GM18951 (cell line): Measurements from ENCODE around the gene PIP4K2B.
A peak's percentile ranks its signal among the peaks of the same experiment; 100 is the strongest.

Experiments
- POLR2A ChIP-seq: IDR thresholded peaks from 4 replicates; pipeline ENCODE4 v1.6.1; 2011; ENCODE audit warnings: mild to moderate bottlenecking; ENCODE audit not compliant: insufficient read length, insufficient read depth; ENCODE audit errors: extremely low read depth
- in situ Hi-C: fragments of 300-500 bp; cut with MboI; formaldehyde crosslinking; loops from one replicate; pipeline ENCODE4 v1.12.0; 2022; ENCODE audit warnings: low sequenced_read_pairs, mixed read lengths, inconsistent platforms; ENCODE audit not compliant: unreplicated experiment

The PIP4K2B gene

DNA sequence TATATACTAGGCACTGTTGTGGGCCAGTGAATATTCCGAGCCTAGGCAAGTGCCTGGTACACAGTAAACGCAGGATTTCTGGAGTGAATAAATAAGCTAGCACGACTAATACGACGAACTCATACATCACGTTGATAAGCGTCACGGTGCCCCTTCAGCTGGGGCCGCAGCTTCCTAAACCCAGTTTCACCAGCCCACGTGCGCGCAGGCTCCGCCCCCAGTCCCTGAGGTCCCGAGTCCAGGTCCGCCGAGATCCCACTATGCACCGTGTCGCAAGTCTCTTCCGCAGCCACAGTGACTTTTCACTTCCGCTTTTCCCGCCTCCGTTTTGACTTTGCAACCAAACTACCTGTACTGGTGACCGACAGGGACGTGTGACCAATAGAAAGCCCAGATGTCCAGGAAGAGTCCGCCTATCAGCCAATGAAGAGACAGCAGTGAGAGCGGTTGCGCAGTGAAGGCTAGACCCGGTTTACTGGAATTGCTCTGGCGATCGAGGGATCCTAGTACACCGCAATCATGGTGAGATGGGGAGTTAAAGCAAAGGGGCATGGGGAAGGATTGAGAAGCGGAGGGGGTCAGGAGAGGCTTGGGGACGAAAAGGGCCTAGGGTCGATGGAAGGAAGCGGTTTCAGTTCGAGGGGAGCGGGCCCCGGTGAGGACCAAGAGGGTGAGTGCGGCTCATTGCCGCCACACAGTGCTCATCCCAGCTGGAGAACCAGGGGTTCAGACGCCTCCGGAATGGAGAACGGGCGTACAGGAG, 46.9 kb downstream of the PIP4K2B start, which contains the start of gene PSMB3:
PSMB3 (plus strand) TSS at position 434 of the 763 bp plus-strand sequence; CDS start at position 520, 86 bp downstream.
- in situ Hi-C loops = no loop called here
- peak; percentile 68 for TF ChIP-seq POLR2A

DNA sequence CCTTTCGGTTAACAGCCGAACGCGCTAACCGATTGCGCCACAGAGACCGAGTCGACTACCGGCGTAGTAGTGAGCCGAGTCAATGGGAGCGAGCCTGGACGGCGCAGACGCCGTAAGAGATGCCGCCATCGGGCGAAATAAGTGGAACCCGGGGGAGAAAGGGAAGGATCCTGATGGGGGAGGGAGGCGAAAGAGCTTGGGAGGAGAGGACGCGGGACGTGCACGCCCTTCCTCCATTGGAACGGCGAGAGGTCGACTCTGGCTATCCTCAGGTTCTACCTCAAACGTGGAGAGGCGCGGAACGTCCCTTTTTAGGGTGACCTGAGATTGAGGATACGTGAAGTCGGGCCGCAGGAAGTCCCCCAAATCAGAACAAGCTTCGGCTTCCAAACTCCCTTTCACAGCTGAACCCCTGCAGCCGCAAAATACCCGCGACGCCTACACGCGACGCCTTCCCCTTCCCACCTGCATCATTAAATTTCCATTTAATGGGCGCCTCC, 47.5 kb downstream of the PIP4K2B start:
- TF ChIP-seq POLR2A = no peak
- in situ Hi-C loops = no loop called here

DNA sequence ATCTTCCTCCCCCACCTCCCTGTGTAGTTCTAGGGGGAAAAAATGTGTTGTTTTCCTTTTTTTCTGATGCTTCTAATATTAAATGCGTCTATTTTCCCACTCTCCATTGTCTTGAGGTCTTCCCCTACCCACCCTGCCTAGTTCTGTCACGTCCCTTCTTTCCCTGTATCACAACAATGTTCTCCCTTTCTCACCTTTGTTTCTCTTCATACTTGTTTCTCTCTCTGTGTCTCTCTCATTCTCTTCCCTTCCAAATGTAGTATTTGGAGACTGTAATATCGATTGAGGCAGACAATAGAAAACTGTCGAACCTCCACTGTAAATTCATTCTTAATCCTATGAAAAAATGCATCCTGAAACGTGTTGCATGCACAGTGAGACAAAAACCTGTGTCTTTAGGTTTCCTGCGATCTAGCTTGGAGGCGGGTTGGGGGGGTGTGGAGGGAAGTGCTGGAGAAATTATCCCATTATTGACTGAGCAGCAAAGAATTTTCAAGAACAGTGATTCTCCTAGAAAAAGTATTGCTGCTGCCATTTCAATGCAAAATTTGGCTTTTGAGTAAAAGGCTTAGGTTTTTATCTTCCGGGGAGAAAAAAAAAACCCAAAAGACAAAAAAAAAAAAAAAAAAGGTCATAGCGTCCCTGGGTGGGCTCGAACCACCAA, 48.1 kb downstream of the PIP4K2B start:
- in situ Hi-C loops = no loop called here
- no peak for TF ChIP-seq POLR2A

DNA sequence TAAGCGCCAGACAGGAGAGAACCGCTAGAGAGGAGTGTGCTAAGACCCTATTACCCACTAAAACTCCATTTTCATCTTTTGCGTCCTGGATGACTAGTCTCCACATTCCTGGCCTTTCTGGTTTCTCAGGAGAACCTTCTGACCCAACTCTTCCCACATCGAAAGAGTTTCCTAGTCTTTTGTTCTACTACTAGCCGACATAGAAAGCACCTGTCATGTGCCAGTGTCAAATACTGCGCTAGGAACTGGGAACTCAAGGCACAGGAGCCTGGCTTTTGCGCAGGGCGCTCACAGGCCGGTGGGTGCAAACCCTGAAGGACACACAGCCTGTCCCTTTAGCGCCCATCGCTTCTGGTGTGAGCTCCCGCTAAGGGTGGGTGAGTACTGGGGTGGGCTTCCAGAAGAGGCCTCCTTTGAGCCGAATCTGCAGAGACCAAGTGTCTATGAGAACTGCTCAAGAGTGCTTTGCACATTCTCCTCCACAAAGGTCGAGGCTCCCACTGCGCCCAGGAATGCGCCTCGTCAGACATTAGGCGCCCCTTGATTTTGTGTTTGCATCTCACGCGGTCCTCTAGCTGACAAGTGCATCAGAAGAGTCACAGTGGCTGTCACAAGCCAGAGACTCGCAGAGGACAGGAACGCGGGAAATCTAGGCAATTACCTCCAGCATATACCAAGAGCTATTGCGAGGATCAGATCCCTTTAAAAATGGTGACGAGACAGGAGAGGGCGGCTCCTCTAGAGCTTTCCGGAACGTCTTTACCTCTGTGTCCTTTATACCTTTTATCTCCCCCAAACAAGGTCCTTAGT, 48.8 kb downstream of the PIP4K2B start:
- TF ChIP-seq POLR2A = peak; percentile 30
- in situ Hi-C loops = no loop called here

DNA sequence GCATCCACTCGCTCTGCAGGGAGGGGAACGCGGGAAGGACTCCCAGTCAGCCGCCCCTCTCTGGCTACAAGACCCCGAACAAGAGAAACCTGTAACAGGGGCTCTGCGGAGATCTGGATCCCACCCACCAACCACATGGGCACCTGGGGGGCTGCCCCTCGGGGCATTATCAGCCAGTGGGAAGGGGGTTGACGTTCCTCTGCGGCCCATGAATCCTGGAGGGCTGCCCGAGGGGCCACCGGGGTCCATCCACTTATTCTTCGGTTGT, 49.4 kb downstream of the PIP4K2B start:
- in situ Hi-C loops = no loop called here

DNA sequence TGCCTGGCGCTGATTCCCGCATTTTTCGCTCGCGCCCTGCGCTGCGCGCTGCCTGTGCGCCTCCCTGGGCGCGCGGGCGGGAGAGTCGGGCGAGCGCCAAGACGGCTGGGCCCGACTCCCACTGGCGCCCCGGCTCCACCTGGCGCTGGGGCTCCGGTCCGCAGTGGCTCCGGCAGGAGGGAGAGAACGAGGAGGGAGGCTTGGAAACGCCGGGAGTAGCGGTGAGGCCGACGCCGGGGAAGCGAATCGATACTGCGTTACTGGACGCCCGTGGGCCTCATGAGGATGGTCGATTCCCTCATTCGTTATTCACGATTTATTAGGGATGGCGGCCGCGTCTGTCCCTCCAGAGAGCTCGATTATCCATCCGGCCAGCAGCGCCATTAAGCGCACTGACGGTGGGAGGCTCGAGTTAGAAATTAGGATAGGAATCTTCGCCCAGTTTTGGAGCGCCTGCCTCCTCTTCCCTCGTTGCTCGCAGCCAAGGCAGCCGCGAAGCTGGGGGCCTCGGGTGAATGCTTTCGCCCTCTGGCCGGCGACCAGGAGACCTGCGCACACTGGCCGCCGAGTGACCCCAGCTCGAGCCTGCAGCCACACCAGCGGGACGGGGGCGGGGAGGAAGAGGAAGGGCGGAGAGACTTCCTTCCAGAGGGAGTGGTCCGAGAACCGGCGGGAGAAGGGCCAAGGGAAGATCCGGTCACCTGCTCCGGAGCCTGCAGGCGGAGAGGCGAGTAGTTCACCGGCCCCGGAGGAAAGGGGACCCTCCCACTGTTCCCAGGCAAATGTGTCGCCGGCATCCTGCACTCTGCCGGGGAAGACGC, 49.9 kb downstream of the PIP4K2B start:
- TF ChIP-seq POLR2A = peak; percentile 75
- in situ Hi-C loops = loop anchor here (10.0 kb wide), 1 partner anchor 75 kb away; the partner anchor contains the start of gene EPOP

More for the DNA sequence above, 49.4 kb downstream of the PIP4K2B start:
- no peak for TF ChIP-seq POLR2A

DNA sequence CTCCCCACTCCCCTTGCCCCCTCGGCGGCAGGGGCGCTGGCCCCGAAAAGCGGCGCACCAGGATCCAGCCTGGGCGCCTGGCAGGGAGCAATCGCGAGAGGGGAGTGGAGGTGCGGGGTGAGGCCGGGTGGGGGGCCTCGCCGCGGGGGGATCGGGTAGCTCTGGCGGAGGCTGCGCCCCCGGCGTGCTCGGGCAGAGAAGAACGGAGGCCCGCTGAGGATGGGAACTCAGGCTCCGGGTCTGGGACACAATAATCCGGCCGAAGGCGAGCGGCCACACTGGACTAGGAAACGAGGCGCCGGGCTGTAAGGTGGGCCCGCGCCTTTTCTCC, 50.5 kb downstream of the PIP4K2B start:
- in situ Hi-C loops = loop anchor here (10.0 kb wide), 1 partner anchor 74 kb away; the partner anchor contains the start of gene EPOP
- TF ChIP-seq POLR2A = no peak

DNA sequence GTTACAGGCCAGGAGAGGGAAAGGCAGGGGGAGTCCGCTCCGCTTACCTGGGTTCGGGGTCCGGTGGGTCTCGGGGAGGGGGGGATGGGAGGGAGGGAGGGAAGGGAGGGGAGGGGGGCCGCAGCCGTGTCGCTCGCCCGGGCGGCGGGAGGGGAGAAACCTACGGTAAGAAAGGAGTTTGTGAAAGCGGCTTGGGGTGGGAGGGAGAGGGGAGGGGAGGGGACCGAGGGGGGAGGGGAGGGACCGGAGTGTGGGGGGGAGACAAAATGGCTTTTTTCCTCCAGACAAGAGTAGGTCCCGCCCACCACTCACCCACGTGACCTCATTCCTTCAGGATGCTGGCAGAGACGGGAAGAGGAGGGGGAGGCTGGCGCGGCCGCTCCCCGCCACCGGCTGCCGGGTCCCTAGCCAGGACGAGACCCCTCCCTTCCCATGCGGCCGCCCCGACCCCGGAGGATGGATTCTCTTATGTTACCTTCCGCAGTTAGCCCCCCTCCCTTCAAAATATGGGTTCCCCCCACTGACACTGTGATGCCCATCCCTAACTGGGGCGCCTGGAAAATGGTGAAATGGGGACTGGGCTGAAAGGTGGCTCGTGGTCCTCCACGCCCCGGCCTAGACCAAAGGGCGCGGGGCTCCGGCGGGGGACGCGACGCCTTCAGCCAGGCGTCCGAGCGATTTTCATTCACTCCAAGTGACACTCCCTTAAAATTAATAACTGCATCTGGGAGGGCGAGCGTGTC, 51.0 kb downstream of the PIP4K2B start, which contains the start of gene PCGF2:
PCGF2 (minus strand) TSS at position 188 of the 743 bp plus-strand sequence. CDS start 7,934 bp downstream, outside the sequence.
- peak; percentile 39 for TF ChIP-seq POLR2A
- in situ Hi-C loops = loop anchor here (10.0 kb wide), 1 partner anchor 74 kb away; the partner anchor contains the start of gene EPOP

DNA sequence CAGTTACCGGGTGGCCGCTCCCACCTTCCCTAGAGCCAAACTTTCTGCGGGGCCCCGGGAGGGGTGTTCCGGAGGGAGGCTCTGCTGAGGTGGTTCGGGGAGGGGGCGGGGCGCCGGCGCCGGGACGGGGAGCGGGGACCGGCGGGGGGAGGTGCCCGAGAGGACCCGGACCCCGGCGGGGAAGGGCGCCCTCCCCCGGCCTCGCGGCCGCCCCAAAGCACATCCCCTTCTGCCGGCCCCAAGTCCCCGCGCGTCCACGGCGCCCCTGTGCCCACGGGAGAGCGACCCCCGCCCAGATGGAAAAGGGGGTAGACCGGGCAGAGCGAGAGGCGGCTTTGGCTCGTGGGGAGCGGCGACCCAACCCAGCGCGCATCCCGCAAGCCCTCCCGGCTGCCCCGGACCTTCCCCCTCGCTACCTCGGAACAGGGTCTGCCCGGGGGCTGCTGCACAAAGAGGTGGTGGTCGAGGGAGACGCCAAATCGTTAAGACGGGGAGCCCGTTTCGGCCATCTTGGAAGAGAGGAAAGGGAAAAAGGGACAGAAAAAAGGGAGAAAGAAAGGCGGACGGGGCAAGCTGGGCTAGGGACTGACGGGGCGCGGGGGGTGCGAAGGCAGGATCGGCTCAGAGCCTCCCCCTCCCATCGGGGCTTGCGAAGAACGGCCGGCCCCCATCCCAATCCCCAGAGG, 51.8 kb downstream of the PIP4K2B start:
- TF ChIP-seq POLR2A = no peak
- in situ Hi-C loops = loop anchor here (10.0 kb wide), 1 partner anchor 73 kb away; the partner anchor contains the start of gene EPOP

DNA sequence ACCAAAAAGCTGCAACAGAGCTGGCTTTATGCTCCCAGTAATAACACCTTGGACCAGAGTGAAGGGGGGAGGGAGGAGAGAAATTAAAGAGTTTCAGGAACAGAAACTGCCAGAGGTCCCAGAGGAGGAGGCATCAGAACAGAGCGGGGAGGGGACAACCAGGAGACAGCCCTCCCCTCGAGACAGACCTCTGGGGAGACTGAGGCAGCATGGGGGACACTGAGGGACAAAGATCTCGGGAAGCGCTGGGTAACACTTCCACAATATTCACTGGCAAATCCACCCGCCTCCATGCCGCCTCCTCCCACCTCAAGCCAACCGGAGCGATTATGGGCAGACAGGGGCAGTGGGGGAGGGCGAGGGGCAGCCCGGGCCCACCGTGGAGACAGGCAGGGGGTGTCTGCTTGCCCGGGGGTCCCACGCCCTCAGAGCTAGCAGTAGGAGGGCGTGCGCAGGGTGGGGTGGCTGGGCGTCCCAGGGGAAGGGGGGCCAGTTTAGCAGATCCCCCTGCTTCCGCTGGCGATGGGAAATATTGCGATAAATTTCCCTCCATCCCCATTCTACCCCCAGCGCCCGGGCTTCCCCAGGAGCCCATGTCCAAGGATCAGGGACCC, 52.4 kb downstream of the PIP4K2B start:
- TF ChIP-seq POLR2A = no peak

More for the DNA sequence above, 52.4 kb downstream of the PIP4K2B start:
- in situ Hi-C loops = loop anchor here (10.0 kb wide), 1 partner anchor 72 kb away; the partner anchor contains the start of gene EPOP
